Activated CD4-positive, CD25-positive, alpha-beta regulatory T cell treated with anti-CD3 and anti-CD28 coated beads, Interleukin-2, amount 50 U/mL, for 16 hours (primary cell): Measurements from ENCODE around the gene ODF2L.

Experiments
- DNase-seq: peaks from one replicate; pipeline ENCODE4 v3.0.0-alpha.2; 2020; ENCODE audit warnings: low read depth, low spot score

Gene ODF2L

GRCh38 chr1:86318436-86318835, 77.7 kb downstream of the ODF2L start:
- no peak for DNase-seq

- no peak for DNase-seq
Observed at GRCh38 chr1:86317926-86318325, 78.2 kb downstream of the ODF2L start.

GRCh38 chr1:86305731-86306130, 90.4 kb downstream of the ODF2L start:
- DNase-seq: no peak

GRCh38 chr1:86303041-86303690, 93.0 kb downstream of the ODF2L start:
- no peak for DNase-seq
